ENCODE data around the gene TCERG1L.
"Not testable (repeated sequence)": the region's sequence is repeated elsewhere in the genome, so short reads cannot be mapped to it uniquely, and the experiment has no call there.

TCERG1L gene

DNA sequence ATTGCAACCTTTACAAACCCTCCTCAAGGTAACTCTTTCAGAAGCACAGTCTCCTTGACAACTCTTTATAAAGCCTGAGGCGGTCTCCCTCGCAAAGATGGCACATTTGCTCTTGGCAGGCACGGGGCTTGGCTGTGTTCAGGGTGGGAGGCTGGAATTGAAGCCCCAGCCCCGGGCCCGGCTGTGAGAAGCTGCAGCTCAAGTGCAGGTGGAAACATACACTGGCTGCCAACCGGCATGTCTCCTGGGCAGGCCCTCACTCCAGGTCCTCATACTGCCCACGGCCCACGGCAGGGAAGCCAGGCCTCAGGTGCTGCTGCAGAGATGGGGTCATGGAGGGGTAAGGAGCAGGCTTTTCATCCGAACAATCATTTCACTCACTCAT is 194.5 kb downstream of the TCERG1L start:
- DNase-seq: no peak

- DNase-seq: no peak
Measured at GRCh38 chr10:131116216-131116990, 195.1 kb downstream of the TCERG1L start.

- DNase-seq: no peak
Measured at GRCh38 chr10:131115801-131116200, 195.7 kb downstream of the TCERG1L start.

GRCh38 chr10:131115321-131115720 is 196.2 kb downstream of the TCERG1L start:
- no peak for DNase-seq

GRCh38 chr10:131114846-131115245 is 196.7 kb downstream of the TCERG1L start:
- DNase-seq: no peak

DNA sequence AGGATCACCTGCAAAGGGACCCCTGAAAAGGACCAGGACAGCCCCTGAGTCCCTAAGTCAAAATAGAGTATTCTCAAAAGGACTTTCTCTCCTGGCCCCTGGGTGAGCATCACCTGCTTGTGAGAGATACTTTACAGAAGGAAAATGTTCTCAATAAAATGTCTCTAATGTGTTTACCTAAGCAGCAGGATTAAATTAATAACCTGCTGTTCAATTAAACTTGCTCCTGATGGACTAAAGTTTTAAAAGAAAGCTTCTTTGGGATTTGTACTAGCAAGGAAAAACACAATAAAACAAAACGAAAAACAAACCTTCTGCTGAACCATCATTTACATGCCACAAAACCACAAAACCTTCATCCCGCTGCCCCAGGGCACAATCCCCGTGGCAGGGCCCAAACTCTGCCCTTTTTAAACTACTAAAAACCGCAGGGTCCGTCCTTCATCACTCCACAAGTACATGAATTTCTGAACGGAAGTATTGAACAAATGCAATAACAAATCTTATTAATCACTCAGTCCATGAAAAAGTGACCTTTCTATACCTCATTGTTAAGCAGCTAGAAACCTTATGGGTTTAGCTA is 197.7 kb downstream of the TCERG1L start:
- peak in 1 of 2 experiments; percentile 2 for DNase-seq

GRCh38 chr10:131113165-131113564 is 198.4 kb downstream of the TCERG1L start:
- no peak for DNase-seq

GRCh38 chr10:131112691-131113090 is 198.8 kb downstream of the TCERG1L start:
- no peak for DNase-seq

GRCh38 chr10:131111471-131112080 is 199.9 kb downstream of the TCERG1L start:
- DNase-seq: peak in 1 of 2 experiments; percentile 5

DNA sequence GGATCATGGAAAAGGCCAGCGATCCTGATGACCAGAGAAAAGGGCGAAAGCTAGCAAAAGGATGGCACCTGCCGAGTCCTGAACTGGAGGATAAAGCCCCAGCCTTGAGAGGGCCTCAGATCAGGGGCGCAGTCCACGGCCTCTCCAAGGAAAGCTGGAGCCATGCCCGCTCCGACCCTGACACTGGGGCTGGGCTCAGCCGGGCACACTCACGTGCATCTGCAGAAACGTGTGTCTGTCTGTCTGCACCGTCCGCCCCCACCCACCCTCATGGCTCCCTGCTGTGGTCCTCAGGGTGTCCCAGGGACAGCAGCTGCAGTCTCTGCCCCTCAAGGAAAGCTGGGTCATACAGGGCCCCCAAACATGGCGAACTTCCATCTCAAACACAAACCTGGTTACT is 200.5 kb downstream of the TCERG1L start:
- no peak for DNase-seq

DNA sequence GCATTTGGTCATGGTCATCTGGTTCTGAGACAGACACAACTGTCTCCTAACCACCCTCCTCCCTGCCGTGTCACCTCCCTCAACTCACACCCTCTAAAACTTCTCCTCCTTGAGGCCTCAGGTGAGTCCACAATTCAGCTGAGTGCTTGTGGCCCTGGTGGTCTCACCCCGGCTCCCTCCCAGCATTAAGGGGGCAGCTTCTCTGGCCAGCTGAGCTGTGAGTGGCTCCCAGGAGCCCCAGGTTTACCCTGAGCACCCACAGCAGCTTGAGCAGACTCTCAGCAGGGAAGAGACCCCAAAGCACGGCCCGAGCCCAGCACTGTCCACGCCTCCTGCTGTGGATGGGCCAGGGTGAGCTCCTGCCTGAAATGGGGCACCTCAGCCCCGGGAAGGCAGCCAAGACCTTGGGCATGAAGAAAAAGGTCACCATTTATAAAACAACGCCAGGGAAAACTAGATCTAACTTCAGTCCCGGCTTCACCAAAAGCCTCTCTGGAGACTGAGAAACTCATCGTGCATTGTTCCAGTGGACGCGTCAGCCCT is 201.2 kb downstream of the TCERG1L start:
- no peak for DNase-seq

DNA sequence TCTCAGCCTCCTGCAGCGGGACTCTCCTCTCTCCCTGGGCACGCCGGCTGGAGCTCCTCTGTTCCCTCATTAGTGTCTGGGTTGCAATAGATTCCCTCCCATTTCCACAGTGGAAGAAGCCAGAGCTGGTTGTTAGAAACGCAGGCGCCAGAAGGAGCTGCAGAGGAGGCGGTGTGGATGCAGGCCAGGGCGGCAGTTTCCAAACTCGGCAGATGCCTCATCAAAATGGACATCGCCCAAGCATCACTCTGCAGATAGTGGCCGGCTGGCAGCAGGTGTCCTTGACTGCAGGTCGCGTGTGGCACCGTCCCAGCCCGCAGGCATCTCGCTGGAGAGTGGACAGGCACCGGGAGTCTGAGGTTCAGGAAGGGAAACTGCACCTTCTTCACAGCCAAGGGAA is 201.8 kb downstream of the TCERG1L start:
- DNase-seq: no peak

DNA sequence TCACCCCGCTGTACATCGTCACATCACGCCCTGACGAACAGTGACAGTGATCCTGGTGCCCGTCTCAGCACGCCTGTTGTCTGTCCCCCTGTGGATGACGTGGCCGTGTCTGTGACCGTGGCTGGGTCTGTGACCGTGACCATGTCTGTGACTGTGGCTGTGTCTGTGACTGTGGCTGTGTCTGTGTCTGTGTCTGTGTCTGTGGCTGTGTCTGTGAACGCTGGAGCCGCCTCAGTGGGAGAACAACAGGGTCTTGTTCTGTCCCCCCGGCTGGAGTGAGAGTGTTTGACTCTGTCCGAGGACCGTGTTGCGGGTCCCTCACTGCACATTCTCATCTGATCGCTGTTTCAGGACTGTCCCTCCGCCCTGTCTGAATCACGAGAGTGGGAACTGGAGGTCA is 202.2 kb downstream of the TCERG1L start:
- DNase-seq: no peak

- no peak for DNase-seq
Measured at GRCh38 chr10:131107970-131108369, 203.6 kb downstream of the TCERG1L start.

- DNase-seq: no peak
Measured at GRCh38 chr10:131102676-131103075, 208.8 kb downstream of the TCERG1L start.

DNA sequence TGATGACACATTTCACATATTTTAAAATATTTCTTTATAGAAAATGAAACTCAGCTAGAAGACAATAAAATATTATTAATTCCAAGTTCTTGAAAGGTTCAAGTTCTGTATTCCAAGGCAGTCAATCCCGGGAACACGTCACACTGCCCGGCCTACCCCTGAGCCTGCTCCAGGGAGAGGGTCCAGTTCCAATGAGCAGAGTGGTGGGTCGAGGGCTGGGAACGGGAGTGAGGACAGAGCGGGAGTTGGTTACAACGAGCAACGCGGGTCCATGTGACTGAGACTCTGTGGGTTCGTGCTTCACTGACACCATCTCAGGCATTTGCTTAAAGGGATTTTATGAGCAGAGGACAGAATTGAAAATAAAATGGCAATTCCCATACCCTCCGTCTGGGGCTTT is 209.4 kb downstream of the TCERG1L start:
- no peak for DNase-seq

- not testable (repeated sequence) for DNase-seq
Measured at GRCh38 chr10:131100418-131101410, 210.8 kb downstream of the TCERG1L start.

- no peak for DNase-seq
Measured at GRCh38 chr10:131099028-131099726, 212.3 kb downstream of the TCERG1L start.

DNA sequence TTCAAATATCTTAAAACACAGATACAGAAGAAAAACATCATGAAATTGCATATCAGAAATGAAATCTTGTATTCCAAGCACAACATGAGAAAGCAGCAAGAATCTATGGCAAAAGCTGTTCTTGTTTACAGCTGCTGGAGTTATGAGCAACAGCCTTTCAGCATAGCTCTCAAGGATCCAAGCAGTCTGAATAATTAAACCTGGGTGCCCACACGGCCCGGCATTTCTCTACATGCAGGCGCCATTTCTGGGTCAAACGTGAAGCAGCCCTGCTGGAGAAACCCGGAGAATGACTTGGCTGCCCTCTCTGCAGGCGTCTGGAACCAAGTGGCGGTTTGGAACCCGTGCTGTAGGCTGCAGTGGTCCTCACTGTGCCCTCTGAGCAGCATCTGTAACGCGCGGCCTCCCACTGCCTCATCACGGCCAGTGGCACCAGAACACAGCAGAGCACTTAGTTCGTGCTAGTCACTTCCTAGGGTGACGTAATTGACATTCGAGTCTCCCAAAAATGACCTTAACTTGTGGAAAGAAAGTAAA is 213.0 kb downstream of the TCERG1L start:
- DNase-seq: no peak

- DNase-seq: no peak
Measured at GRCh38 chr10:131096031-131096430, 215.5 kb downstream of the TCERG1L start.

DNA sequence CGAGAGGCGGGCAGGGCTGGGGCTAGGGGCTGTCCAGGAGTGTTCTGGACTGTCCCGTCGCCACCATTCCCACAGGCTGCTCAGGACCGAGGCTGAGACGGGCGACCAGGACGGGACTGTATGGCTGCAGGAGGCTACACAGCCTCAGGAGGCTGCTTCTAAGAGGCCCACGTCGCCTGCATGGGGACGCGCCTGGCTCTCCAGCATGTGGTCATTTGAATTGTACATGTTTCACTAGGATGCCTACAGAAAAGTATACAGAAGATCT is 216.3 kb downstream of the TCERG1L start:
- DNase-seq: no peak

Data from NCI-H2081 (cell line).